ENCODE results near the gene PAX2.

The PAX2 gene

DNA sequence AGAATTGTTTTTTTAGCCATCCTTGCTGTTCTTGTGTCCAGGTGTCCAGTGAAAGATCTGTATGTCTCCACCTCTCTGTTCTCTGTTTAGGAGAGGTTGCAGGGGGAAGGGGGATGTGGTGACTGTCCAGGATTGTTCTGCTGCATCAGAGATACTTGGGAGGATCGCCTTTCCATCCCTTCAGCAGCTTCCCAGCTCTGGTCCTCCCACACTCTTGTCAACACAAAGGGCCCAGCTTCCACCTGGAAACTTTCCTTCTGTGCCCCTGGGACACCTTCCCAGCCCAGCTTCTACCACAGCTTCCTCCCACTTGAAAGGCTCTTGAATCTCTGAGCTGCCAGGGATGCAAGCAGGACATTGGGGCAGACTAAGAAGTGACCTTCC lies 85.3 kb downstream of the PAX2 start:
- no peaks in the 10 kb centered on the region for H3K36me3 ChIP-seq (ENCODE audit: control insufficient read depth, insufficient read depth, low read length)
- WGBS, 2 experiments (ENCODE audit: insufficient coverage in 2 of 2) = 0% methylated on average over 1 of the region's 1 CpG; no CpG with 5 or more reads in 1 of the 2 experiments
- no peaks in the 10 kb centered on the region for H3K9me3 ChIP-seq (ENCODE audit: control insufficient read depth, low read length)
- H3K4me3 ChIP-seq (ENCODE audit: extremely low read depth, insufficient read depth, low read length, poor library complexity, severe bottlenecking) = no peak overlapping the region
- H3K27ac ChIP-seq (ENCODE audit: low read depth, low read length, severe bottlenecking) = no peak overlapping the region
- H3K4me1 ChIP-seq (ENCODE audit: control insufficient read depth, insufficient read depth, low read length, poor library complexity, severe bottlenecking) = peaks cover 28% of the 10 kb centered on the region

DNA sequence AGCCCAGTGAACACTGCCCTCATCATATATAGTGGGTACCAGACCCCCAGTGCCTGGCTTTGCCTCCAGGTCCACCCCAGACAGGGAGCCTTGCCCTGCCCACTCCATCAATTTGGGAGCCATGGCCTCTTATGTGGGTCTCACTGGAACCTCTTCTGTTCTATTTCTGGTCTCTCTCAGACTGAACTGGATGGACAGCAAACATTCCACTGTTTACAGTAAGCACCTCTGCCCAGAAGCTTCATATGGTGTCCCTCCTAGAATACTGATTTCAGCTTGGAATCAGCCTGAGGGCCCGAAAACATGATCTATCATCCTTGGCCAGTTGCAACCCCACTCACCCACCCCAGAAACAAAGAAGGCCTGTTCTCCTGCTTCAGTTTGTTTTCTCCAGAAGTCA lies 86.4 kb downstream of the PAX2 start:
- H3K4me1 ChIP-seq (ENCODE audit: control insufficient read depth, insufficient read depth, low read length, poor library complexity, severe bottlenecking) = peaks cover 23% of the 10 kb centered on the region
- no peaks in the 10 kb centered on the region for H3K36me3 ChIP-seq (ENCODE audit: control insufficient read depth, insufficient read depth, low read length)
- H3K9me3 ChIP-seq (ENCODE audit: control insufficient read depth, low read length) = no peaks in the 10 kb centered on the region
- no peak overlapping the region for H3K4me3 ChIP-seq (ENCODE audit: extremely low read depth, insufficient read depth, low read length, poor library complexity, severe bottlenecking)
- 71 to 80% methylated on average over 1 of the region's 1 CpG for WGBS, 2 experiments (ENCODE audit: insufficient coverage in 2 of 2)
- no peak overlapping the region for H3K27ac ChIP-seq (ENCODE audit: low read depth, low read length, severe bottlenecking)

DNA sequence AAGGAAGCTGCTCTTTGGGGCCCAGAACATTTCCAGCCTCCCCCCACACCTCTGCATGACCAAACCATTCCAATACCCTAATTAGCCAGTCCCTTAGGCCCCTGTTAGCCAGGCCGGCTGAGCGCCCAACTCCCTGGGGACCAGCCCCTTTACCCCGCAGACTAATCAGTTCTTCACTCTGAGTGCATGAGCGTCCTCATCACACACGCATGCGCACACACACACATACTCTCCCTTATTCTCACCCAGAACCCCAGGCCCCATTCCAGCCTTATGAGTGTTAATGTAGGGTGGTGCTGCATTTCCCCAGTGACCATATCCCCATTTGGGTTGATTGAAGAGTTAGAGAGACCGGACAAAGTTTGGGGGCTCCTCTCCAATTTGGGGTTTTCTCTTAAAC lies 90.4 kb downstream of the PAX2 start:
- Histone ChIP-seq H3K27ac (ENCODE audit: low read depth, low read length, severe bottlenecking) (no peak overlapping the region), H3K36me3 (ENCODE audit: control insufficient read depth, insufficient read depth, low read length) (no peaks in the 10 kb centered on the region), H3K4me1 (ENCODE audit: control insufficient read depth, insufficient read depth, low read length, poor library complexity, severe bottlenecking) (no peaks in the 10 kb centered on the region), H3K4me3 (ENCODE audit: extremely low read depth, insufficient read depth, low read length, poor library complexity, severe bottlenecking) (no peak overlapping the region), H3K9me3 (ENCODE audit: control insufficient read depth, low read length) (no peaks in the 10 kb centered on the region)
- WGBS, 2 experiments (ENCODE audit: insufficient coverage in 2 of 2) = 59 to 96% methylated on average over 2 to 4 of the region's 7 CpGs

DNA sequence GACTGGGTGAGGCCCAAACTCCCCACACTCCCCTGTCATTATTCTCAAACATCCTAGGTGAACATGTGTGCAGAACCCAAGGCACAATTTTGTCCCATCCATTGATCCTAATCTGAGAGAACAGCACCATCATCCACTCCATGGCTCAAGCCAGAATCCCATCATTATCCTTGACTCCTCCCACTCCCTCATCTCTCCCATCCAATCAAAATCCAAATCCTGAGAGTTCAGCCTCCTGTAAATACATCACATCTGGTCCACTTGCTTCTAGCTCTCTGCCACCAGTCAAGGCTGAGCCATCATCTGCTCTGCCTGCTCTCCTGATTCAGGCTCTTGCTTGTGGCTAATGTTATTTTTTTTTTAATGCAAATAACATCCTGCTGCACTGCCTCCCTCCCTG lies 91.5 kb downstream of the PAX2 start:
- Histone ChIP-seq H3K27ac (ENCODE audit: low read depth, low read length, severe bottlenecking) (no peak overlapping the region), H3K9me3 (ENCODE audit: control insufficient read depth, low read length) (peaks cover 5% of the 10 kb centered on the region), H3K36me3 (ENCODE audit: control insufficient read depth, insufficient read depth, low read length) (no peaks in the 10 kb centered on the region), H3K4me3 (ENCODE audit: extremely low read depth, insufficient read depth, low read length, poor library complexity, severe bottlenecking) (no peak overlapping the region), H3K4me1 (ENCODE audit: control insufficient read depth, insufficient read depth, low read length, poor library complexity, severe bottlenecking) (no peaks in the 10 kb centered on the region)

DNA sequence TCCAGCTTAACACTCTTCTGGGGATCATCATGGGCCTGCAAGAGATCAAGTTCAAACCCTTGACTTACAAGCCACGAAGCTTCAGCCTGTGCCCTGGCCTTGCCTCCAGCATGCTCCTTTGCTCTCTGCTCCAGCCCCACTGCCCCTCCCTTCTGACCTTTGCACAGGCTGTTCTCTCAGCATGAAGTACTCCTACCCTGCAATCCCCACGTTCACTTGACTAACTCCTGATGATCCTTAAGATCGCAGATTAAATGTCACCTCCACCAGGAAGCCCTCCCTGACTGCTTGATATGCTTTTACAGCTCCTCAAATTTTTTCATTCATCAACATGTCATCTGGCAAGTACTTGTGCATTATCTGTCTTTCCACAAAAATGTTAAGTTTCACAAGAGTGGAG lies 91.9 kb downstream of the PAX2 start:
- WGBS, 2 experiments (ENCODE audit: insufficient coverage in 2 of 2) = 61 to 62% methylated on average over 3 of the region's 3 CpGs
- Histone ChIP-seq H3K27ac (ENCODE audit: low read depth, low read length, severe bottlenecking) (no peak overlapping the region), H3K9me3 (ENCODE audit: control insufficient read depth, low read length) (peaks cover 5% of the 10 kb centered on the region), H3K4me3 (ENCODE audit: extremely low read depth, insufficient read depth, low read length, poor library complexity, severe bottlenecking) (no peak overlapping the region), H3K4me1 (ENCODE audit: control insufficient read depth, insufficient read depth, low read length, poor library complexity, severe bottlenecking) (no peaks in the 10 kb centered on the region), H3K36me3 (ENCODE audit: control insufficient read depth, insufficient read depth, low read length) (no peaks in the 10 kb centered on the region)

DNA sequence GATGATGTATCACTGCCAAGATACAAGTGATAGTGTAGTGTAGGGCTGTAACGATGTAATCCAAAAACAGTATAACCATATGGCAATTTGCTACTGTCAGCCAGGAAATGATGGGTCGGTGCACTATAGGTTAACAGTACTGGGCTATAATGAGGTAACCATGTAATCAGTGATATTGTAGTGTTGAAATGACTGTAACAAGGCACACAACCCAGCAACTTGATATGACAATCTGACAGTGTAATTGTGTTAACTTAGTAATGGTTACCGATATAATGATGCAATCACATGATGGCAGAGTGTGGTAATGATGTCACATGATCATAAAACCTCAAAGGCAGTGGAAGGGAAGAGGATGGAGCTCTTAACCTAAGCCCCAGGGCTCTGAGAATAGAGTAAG lies 93.6 kb downstream of the PAX2 start:
- Histone ChIP-seq H3K9me3 (ENCODE audit: control insufficient read depth, low read length) (peaks cover 5% of the 10 kb centered on the region), H3K27ac (ENCODE audit: low read depth, low read length, severe bottlenecking) (no peak overlapping the region), H3K36me3 (ENCODE audit: control insufficient read depth, insufficient read depth, low read length) (no peaks in the 10 kb centered on the region), H3K4me3 (ENCODE audit: extremely low read depth, insufficient read depth, low read length, poor library complexity, severe bottlenecking) (no peak overlapping the region), H3K4me1 (ENCODE audit: control insufficient read depth, insufficient read depth, low read length, poor library complexity, severe bottlenecking) (no peaks in the 10 kb centered on the region)
- WGBS, 2 experiments (ENCODE audit: insufficient coverage in 2 of 2) = 72 to 88% methylated on average over 2 to 3 of the region's 3 CpGs

DNA sequence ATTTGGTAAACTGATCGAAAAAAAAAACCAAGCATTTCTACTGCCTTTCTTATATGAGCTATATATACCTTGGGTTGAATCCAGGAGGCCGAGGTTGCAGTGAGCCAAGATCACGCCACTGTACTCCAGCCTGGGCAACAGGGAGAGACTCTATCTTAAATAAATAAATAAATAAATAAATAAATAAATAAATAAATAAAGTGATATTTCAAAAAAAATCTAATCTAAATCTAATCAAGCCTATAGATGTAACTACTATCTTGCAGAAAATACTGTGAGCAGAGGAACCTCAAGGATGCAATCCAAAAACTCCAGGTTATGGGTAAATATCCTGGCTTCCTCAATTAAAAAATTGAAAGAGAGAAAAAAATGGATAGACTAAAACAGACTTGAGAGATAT lies 96.1 kb downstream of the PAX2 start:
- Histone ChIP-seq H3K27ac (ENCODE audit: low read depth, low read length, severe bottlenecking) (no peak overlapping the region), H3K9me3 (ENCODE audit: control insufficient read depth, low read length) (peaks cover 5% of the 10 kb centered on the region), H3K4me3 (ENCODE audit: extremely low read depth, insufficient read depth, low read length, poor library complexity, severe bottlenecking) (no peak overlapping the region), H3K4me1 (ENCODE audit: control insufficient read depth, insufficient read depth, low read length, poor library complexity, severe bottlenecking) (no peaks in the 10 kb centered on the region), H3K36me3 (ENCODE audit: control insufficient read depth, insufficient read depth, low read length) (no peaks in the 10 kb centered on the region)
- no CpG with 5 or more reads among the region's 3 CpGs for WGBS, 2 experiments (ENCODE audit: insufficient coverage in 2 of 2)

DNA sequence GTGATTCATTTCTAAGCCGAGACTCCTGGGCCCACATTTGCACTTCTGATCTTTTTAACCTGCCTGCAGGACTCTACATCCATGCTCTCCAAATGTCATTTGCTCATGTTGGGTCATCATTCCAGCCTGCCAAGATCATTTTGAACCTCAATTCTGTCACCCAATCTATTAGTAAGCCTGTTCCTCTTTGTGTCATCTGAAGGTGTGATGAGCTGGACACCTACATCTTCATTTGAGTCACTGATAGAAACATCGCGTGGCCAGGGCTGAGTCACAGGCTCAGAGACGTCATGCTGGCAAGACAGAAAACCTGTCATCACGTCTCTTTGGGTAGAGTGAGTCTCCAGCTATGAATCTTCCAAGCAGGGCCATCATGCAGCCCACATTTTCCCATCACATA lies 102.1 kb downstream of the PAX2 start:
- Histone ChIP-seq H3K4me1 (ENCODE audit: control insufficient read depth, insufficient read depth, low read length, poor library complexity, severe bottlenecking) (no peaks in the 10 kb centered on the region), H3K27ac (ENCODE audit: low read depth, low read length, severe bottlenecking) (no peak overlapping the region), H3K9me3 (ENCODE audit: control insufficient read depth, low read length) (no peaks in the 10 kb centered on the region), H3K36me3 (ENCODE audit: control insufficient read depth, insufficient read depth, low read length) (no peaks in the 10 kb centered on the region), H3K4me3 (ENCODE audit: extremely low read depth, insufficient read depth, low read length, poor library complexity, severe bottlenecking) (no peak overlapping the region)
- 44 to 50% methylated on average over 5 of the region's 5 CpGs for WGBS, 2 experiments (ENCODE audit: insufficient coverage in 2 of 2)

DNA sequence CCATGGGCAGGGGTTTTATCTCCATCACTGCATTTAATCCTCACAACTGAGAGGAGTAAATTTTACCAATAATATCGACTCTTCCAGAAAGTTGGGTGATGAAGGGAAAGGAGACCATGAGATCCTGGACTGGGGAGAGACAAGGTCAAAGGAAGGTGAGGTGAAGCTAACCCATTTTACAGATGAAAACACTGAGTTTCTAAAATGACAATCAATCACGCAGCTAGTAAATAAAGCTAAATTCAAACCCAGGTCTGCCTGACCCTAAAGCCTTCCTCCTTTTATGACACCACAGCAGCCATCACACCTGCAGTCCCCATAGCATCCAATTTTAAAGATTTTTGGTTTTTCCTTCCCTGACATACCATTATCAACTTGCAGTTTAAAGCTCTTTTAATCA lies 103.4 kb downstream of the PAX2 start:
- Histone ChIP-seq H3K36me3 (ENCODE audit: control insufficient read depth, insufficient read depth, low read length) (no peaks in the 10 kb centered on the region), H3K4me1 (ENCODE audit: control insufficient read depth, insufficient read depth, low read length, poor library complexity, severe bottlenecking) (no peaks in the 10 kb centered on the region), H3K4me3 (ENCODE audit: extremely low read depth, insufficient read depth, low read length, poor library complexity, severe bottlenecking) (no peak overlapping the region), H3K27ac (ENCODE audit: low read depth, low read length, severe bottlenecking) (no peak overlapping the region), H3K9me3 (ENCODE audit: control insufficient read depth, low read length) (no peaks in the 10 kb centered on the region)
- 83% methylated on average over 1 of the region's 2 CpGs; no CpG with 5 or more reads in 1 of the 2 experiments for WGBS, 2 experiments (ENCODE audit: insufficient coverage in 2 of 2)

DNA sequence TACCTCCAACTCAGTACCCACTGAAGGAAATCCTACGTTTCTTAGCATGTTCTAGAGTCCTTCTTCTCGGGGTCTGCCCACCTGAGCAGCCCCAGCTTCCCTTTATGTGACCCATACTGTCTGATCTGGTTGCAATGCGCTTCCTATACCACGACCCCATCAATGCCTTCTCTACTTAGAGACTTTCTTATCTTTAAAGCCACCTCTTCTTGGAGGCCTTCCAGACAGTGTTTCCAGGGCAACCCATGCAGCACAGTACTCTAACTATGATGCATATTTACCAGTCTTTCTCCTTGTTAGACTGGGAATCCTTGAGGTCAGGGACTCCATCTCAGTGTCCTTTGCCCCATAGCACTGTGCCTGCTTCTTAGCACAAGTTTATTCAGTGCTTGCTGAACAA lies 112.9 kb downstream of the PAX2 start:
- Histone ChIP-seq H3K27ac (ENCODE audit: low read depth, low read length, severe bottlenecking) (no peak overlapping the region), H3K9me3 (ENCODE audit: control insufficient read depth, low read length) (peaks cover 5% of the 10 kb centered on the region), H3K36me3 (ENCODE audit: control insufficient read depth, insufficient read depth, low read length) (no peaks in the 10 kb centered on the region), H3K4me1 (ENCODE audit: control insufficient read depth, insufficient read depth, low read length, poor library complexity, severe bottlenecking) (no peaks in the 10 kb centered on the region), H3K4me3 (ENCODE audit: extremely low read depth, insufficient read depth, low read length, poor library complexity, severe bottlenecking) (no peak overlapping the region)
- WGBS, 2 experiments (ENCODE audit: insufficient coverage in 2 of 2) = 74 to 80% methylated on average over 4 of the region's 4 CpGs

DNA sequence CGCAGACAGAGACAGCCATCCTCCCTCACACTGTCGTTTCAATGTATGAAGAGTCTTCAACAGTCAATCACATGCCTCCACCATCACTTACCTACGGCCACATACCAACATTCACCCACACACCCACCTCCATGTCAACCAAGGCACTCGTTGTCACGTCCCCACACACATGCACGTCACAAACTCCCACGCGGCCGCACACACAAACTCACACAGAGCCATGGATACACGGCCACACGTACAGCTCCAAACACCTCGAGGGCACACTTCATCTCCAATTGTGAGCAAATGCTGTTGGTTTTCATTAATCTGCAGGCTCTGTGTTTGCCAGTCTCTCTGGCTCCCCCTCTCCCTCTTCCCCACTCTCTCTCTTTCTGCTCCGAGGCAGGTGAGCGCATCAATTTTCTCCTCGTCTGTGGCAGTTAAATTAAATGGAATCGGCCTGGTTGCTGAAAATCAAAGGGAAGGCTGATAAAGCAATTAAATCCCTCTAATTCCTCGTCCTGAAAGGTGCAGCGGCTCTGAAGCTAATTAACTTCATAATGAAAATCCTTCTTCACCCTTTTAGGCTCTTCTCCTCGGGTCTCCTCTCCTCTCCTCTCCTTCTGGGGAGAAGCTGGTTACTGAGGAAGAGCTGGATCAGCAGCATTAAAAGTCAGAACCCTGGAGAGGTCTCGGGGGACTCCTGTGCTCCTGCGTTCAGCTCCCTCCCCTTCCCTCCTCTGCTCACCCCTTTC lies 113.5 kb downstream of the PAX2 start:
- no peaks in the 10 kb centered on the region for H3K4me1 ChIP-seq (ENCODE audit: control insufficient read depth, insufficient read depth, low read length, poor library complexity, severe bottlenecking)
- H3K36me3 ChIP-seq (ENCODE audit: control insufficient read depth, insufficient read depth, low read length) = no peaks in the 10 kb centered on the region
- no peak overlapping the region for H3K27ac ChIP-seq (ENCODE audit: low read depth, low read length, severe bottlenecking)
- H3K4me3 ChIP-seq (ENCODE audit: extremely low read depth, insufficient read depth, low read length, poor library complexity, severe bottlenecking) = no peak overlapping the region
- 62 to 82% methylated on average over 11 to 15 of the region's 21 CpGs for WGBS, 2 experiments (ENCODE audit: insufficient coverage in 2 of 2)
- H3K9me3 ChIP-seq (ENCODE audit: control insufficient read depth, low read length) = peaks cover 5% of the 10 kb centered on the region

All from mesodermal cell (in vitro differentiated cells).